CD4-positive, alpha-beta T cell treated with Interleukin-10 for 1 hour (primary cell): ENCODE measurements around the gene AS3MT.
"Not testable (repeated sequence)": the region's sequence is repeated elsewhere in the genome, so short reads cannot be mapped to it uniquely, and the experiment has no call there.

Source experiments
- DNase-seq: peaks from one replicate; pipeline ENCODE4 v3.0.0-alpha.2; 2020

Gene AS3MT, protein sequence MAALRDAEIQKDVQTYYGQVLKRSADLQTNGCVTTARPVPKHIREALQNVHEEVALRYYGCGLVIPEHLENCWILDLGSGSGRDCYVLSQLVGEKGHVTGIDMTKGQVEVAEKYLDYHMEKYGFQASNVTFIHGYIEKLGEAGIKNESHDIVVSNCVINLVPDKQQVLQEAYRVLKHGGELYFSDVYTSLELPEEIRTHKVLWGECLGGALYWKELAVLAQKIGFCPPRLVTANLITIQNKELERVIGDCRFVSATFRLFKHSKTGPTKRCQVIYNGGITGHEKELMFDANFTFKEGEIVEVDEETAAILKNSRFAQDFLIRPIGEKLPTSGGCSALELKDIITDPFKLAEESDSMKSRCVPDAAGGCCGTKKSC

DNA sequence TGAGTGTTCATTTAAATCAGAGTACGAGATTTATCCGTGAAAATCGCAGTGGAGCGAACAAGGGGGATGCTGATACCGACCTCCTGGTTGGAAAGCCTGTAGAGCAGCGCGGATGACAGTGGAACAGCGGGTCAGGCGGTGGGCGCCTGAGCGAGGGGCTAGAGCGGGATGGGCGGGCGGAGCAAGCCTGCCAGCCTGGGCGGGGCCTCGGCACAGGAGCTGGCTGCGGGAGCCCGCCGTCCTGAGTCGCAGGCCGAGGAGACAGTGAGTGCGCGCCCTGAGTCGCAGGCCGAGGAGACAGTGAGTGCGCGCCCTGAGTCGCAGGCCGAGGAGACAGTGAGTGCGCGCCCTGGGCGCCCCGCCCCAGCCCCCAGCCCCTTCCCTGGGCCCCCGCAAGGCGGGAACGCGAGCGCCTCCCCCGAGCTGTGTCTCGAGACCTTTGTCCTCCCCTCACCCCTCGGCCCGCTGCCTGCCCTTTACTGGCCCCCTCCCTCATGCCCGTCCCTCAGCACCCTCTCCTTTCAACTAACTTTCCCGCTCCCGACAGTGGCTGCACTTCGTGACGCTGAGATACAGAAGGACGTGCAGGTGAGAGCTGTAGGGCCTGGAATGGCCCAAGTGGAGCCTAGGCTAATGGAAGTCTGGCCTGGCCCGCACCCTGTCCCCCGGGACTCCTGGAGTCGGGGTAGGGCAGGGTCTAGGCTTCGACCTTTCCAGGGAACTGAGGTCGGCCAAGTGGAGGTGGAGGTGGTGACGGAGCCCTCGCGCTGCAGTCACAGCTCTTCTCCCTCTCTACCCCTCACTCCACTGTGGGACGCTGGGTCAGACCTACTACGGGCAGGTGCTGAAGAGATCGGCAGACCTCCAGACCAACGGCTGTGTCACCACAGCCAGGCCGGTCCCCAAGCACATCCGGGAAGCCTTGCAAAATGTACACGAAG lies at the start of gene AS3MT:
AS3MT (plus strand) TSS at position 213 of the 941 bp plus-strand sequence; CDS start at position 336, 123 bp downstream.
- no peak for DNase-seq

DNA sequence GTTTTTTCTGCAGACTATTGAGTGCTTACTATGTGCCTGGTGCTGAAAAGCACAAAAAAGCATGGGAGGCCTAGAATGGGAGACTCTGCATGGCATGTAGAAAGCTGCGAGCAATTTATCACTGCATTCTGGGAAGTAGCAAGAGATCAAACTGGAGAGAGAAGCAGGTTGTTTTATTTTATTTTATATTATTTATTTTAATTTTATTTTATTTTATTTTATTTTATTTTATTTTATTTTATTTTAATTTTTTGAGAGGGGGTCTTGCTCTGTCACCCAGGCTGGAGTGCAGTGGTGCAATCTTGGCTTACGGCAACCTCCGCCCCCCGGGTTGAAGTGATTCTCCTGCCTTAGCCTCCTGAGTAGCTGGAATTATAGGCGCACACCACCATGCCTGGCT lies 49.3 kb upstream of the AS3MT start:
- not testable (repeated sequence) for DNase-seq

DNA sequence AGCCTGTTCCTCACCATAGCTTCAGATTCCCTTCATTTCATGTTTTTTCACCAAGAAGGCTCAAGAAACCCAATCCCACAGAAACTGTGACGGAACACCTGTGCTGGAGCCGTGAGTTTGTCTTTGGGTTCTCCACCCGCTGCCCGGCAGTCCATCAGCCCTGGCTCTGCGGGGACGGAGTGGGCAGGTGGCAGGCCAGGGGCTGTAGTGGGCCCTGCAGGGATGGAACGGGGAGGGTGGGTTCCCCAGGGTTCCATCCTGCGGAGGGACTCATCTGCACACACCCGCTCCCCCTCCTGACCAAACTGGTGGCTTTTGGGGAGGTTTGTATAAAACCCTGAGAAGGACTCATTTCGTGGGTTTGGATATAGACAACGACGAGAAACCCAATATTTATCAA lies 47.0 kb upstream of the AS3MT start:
- DNase-seq: no peak

DNA sequence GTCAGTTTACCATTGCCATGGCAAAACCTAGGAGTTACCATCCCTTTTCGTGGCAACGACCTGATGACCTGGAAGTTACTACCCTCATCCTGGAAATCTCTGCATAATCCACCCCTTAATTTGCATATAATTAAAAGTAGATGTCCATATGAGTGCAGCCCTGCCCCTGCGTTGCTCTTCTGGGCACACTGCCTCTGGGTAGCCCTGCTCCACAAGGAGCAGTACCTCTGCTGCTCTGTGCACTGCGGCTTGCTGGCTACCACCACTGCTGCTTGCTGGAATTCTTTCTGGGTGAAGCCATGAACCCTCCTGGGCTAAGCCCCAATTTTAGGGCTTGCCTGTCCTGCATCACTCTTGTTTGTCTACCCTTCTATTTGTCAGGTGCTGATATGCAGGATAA lies 44.6 kb upstream of the AS3MT start:
- no peak for DNase-seq

DNA sequence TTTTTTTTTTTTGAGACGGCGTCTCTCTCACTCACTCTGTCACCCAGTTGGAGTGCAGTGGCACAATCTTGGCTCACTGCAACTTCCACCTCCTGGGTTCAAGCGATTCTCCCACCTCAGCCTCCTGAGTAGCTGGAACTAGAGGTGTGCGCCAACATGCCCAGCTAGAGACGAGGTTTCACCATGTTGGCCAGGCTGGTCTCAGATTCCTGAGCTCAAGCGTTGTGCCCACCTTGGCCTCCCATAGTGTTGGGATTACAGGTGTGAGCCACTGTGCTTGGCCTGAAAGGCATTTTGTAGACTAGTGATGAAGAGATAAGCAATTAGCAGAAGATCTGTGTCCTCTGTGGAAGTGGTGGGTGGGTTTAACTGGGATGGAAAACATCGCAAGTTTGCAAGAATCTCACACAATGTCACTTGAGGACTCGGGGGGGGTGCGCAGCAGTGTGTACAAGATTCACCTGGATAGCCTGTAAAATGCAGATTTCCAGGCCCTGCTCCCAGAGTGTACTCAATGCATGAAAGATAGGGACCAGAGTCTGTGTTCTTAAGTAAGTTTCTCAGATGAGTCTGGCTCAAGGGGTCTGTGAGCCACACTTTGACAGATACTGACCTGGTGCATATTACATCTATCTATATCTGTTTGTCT lies 43.0 kb upstream of the AS3MT start:
- DNase-seq: no peak

DNA sequence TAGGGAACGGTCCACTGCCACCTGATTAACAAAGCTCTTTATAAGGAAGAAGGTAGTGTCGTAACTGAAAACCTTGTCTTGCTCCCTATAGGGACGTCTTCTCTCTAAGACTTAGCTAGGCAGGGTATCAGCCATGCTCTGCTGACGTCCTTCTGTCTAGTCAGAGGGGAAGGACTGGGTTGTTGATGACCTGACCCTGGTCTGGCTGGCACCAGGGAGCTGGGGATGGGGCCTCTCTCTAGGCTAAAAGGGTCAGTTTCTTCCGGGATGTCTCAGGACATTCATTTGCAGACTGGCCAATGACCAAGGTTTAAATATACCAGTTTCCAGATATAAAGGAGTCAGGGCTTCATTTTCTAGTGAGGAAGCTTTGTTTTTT lies 41.7 kb upstream of the AS3MT start:
- DNase-seq: no peak

DNA sequence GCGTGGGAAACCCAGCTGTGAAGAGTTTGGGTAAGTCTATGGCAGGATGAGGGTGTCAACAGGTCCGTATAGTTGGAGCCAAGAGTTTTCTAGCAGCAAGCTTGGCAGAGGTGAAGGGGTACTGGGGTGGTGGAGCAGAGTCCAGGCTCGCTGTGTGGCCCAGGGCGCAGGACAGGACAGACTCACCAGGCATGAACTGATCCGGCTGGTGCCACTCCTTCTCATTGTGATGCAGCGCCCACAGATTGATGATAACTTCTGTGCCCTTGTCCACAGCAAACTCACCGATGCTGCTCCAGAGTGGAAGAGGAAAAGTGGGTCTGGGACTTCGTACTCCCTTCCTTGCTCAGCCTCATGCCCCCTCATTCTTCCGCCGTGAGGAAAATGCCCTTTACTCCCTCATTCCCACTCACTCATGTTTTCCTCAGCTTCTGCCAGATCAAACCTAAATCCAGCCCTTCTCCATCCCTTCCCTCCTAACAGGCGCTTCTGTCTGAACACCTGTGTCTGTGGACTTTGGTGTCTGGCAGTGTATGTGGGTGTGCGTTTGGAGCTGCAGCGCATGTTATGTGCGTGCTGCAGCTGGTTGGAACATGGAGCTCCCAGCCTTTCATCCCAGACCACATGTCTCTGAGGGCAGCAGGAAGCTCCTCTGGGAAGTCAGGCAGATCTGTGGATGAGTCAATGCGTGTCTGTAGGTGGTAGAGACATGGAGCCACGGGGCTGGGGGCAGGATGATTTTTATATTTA lies 37.8 kb upstream of the AS3MT start:
- DNase-seq: no peak

DNA sequence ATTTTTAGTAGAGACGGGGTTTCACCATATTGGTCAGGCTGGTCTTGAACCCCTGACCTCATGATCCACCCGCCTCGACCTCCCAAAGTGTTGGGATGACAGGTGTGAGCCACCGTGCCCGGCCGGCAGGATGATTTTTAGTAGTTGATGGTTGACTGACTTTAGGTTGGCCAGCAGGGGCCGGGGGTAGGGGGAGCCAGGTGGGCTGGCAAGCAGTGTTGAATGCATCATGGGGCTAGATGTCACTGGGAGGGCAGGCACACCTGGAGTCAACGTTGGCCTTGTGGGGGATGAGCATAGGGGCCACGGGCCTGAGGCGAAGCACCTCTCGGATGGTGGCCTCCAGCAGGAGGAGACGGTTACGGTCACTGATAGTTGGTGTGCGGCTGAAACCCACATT lies 37.0 kb upstream of the AS3MT start:
- no peak for DNase-seq

DNA sequence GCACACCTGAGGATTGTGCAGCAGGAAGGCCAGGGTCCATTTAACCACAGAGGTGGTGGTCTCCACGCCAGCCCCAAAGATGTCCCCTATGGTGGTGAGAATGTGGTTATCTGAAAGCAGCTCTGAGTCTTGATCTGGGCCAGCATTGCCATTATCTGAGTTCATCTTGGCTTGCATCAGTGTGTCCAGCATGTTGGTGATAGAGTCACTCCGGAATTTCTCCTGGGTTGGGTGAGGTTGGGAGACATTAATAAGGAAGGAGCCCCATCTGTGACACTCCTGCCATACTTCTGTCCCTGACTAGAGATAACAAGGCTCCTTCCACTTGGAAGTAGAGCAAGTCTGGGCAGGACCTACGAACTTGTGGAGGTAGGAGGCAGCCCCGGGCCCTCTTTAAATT lies 36.3 kb upstream of the AS3MT start:
- no peak for DNase-seq

DNA sequence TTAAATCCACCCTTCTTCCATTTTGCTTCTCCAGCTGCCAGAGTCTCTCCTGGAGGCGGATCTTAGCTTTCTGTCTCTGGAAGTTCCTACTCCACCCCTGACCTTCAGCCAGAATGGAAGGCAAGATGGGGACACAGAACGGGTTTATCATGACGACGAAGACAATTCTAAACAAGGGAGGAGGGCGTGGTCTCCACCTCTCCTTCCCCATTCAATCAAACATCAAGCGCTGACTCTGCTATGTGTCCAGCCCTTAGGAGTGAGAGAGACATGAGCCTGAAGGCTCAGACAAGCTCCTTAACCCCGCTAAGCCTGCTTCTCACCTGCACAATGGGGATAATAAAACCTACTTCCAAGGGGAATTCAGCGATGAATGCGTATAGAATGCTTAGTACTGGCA lies 35.1 kb upstream of the AS3MT start:
- DNase-seq: no peak

DNA sequence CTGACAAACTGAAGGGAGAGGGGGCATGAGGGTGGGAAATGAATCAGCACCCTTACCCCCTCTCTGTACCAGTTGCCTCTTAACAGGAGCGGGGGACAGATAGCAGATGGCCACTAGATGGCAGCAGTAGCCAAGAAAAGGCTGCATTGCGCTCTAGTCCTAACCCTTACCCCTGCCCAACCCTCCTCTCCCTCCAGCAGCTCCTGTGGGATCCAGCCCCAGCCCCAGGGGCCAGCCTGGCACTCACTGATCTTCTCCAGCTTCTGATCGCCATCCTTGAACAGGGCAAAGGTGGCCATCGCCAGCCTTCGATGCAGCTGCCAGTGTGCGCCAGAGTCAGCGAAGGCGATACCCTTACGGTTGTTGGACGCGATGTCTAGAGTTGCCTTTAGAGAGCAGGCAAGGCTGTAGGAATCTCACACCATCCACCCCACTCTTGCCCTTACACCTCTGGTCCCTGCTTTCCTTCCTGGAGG lies 34.2 kb upstream of the AS3MT start:
- DNase-seq: peak; percentile 77

DNA sequence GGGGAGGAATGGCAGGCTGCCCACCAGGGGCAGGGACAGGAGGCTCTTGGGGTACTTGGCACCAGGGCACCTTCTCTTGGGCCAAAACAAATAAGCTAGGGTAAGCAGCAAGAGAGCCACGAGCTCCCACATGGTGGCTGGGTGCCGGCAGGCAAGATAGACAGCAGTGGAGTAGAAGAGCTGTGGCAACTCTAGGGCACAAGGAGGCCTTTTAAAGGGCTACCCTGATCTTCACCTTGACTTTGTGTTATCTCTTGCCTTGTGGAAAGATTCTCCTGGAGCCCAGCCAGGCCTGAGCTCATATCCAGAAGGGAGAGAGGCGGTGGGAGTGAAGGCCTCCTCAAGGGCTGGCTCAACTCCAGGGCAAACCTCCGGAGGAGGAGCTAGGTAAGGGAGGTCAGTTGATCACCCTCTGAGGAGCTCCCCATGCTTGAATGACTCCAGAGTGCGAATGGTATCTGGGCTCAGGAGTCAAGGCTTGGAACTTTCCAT lies 32.0 kb upstream of the AS3MT start, which contains the start of gene CYP17A1:
CYP17A1 (minus strand) TSS at position 184 of the 492 bp plus-strand sequence; CDS start at position 132, 52 bp downstream.
- no peak for DNase-seq

DNA sequence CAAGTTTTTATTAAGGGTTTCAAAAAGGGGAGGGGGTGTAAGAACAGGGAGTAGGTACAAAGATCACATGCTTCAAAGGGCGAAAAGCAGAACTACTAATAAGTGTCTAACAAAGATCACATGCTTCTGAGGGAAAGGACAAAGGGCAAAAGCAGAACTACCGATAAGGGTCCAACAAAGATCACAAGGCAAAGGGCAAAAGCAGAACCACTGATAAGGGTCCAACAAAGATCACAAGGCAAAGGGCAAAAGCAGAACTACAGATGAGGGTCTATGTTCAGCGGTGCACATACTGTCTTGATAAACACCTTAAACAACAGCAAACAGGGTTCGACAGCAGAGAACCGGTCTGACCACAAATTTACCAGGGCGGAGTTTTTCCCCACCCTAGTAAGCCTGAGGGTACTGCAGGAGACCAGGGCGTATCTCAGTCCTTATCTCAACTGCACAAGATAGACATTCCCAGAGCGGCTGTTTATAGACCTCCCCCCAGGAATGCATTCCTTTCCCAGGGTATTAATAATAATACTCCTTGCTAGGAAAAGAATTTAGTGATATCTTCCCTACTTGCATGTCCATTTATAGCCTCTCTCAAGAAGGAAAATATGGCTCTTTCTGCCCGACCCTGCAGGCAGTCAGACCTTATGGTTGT lies 30.9 kb upstream of the AS3MT start:
- not testable (repeated sequence) for DNase-seq

DNA sequence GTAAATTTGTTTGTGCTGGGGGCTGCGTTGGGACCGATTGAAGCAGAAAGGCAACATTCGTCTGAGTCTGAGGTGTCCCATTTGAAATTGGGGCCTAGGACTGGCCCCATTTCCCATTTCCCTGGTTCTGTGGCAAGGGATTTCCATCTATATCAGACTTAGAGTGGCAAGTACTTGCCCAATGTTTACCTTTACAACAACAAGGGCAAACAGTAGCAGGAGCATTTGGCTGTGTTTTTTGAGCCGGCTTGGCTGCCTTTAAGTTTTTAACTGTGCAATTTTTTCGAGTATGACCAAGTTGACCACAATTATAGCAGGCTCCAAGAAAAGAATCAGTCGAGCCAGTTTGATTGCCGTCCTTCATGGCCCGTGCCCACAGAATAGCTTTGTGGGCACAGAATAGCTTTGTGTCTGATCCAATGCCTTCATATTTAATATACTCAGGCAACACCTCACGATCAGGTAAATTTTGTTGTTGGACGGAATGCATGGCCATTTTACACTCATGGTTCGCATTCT lies 27.4 kb upstream of the AS3MT start:
- no peak for DNase-seq

DNA sequence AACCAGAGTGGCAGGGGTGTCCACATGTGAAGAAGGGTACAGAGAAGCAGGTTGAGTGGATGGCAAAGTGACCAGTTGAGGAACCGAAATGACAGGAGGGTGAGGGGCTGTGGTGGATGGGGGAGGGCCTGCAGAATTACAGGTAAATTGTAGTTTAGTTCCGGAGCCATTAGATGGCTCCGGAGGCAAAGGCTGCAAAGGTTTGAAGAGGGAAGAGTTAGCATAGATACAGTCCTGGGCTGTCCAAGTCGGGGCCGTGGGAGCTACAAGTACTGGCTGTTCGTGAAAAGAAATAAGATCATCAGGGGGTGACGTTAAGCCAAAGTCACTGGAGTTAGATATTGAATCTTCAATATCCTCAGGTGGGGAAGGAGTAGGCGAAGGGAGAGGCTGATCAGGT lies 26.1 kb upstream of the AS3MT start:
- not testable (repeated sequence) for DNase-seq

DNA sequence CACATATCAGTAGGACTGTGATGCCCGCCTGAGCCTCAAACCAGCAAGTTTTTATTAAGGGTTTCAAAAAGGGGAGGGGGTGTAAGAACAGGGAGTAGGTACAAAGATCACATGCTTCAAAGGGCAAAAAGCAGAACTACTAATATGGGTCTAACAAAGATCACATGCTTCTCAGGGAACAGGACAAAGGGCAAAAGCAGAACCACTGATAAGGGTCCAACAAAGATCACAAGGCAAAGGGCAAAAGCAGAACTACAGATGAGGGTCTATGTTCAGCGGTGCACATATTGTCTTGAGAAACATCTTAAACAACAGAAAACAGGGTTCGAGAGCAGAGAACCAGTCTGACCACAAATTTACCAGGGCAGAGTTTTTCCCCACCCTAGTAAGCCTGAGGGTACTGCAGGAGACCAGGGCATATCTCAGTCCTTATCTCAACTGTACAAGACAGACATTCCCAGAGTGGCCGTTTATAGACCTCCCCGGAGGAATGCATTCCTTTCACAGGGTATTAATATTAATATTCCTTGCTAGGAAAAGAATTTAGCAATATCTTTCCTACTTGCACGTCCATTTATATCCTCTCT lies 25.0 kb upstream of the AS3MT start:
- DNase-seq: not testable (repeated sequence)

DNA sequence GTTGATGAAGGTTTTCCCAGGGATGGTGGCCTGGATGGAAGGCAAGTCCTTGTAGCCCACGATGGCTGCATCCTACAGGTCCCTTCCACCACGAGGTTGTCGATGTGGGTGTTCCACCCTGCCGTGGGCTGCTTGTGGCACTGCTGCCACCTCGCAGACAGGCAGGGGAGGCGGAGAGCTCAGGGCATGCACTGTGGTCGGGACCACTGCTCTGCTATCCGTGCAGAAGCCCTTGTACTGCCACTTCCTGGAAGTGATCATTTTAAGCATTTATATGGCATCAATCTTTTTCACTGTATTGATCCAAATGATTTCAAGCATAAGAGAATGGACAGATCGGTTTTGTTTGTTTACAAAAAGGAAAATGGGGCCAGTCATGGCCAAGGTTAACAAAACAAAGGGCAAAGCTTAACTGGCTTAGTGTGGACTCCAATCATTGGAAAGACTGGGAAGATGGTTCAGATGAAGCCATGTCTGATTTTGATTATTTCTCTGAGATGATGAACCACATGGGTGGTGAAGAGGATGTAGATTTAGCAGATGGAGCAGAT lies 23.8 kb upstream of the AS3MT start:
- DNase-seq: no peak

DNA sequence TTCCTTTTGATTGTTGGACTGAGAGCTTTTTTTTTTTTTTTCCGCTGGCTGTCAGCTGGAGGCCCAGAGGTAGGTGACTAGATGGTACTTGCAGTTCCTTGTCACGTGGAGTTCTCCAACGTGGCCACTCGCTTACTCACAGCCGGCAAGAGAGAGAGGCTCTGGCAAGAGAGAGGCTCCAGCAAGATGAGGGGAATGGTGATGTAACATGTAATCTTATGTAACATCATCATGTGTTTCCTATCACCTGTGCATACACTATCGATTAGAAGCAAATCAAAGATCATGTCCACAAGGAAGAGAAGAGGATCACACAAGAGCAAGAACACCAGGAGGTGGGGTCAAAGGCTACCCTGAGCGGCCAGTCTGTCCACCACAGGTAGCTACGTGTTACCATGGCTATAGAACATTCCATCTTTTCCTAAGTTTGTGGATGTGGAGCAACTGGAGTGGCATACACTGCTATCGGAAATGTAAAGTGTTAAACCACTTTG lies 19.2 kb upstream of the AS3MT start:
- no peak for DNase-seq

DNA sequence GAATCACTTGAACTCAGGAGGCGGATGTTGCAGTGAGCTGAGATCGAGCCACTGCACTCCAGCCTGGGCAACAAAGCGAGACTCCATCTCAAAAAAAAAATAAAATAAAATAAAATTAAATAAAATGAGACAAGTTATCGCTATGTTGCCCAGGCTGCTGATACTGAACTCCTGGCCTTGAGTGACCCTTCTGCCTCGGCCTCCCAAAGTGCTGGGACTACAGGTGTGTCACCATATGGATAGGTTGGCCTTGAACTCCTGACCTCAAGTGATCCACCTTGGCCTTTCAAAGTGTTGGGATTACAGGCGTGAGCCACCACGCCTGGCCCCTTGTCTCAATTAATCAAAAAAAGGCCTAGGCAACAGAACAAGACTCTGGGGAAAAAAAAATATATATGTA lies 16.0 kb upstream of the AS3MT start:
- DNase-seq: not testable (repeated sequence)

DNA sequence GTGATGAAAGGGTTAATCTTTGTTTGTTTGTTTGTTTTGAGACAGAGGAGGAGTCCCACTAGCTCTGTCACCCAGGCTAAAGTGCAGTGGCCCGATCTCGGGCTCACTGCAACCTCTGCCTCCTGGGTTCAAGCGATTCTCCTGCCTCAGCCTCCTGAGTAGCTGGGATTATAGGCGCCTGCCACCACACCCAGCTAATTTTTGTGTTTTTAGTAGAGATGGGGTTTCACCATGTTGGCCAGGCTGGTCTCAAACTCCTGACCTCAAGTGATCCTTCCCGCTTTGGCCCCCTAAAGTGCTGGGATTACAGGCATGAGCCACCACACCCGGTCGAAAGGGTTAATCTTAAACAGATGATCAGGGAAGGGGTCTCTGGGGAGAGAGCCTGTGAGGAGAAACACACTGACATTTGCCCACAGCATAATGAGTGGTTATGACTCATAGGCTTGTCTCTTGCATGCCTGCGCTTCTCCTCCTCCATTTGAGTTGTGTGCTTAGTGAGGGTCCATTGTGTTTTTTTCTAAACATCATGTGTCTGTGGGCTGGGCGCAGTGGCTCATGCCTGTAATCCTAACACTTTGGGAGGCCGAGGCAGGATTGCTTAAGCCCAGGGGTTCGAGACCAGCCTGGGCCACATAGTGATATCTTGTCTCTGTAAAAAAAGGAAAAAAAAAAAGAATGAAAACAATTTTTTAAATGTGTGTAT lies 13.4 kb upstream of the AS3MT start:
- DNase-seq: not testable (repeated sequence)
